ENCODE data around the gene LGR6. TPM values are rescaled to one million over a fixed set of nuclear protein-coding genes. Genes with fewer than 3 reads are reported as not detected.

The LGR6 gene
- total and polyA plus RNA-seq, 10 of the 15 experiments (the other 5 are each of a cell fraction or from before 2014, with no cell fraction given), result not detected

DNA sequence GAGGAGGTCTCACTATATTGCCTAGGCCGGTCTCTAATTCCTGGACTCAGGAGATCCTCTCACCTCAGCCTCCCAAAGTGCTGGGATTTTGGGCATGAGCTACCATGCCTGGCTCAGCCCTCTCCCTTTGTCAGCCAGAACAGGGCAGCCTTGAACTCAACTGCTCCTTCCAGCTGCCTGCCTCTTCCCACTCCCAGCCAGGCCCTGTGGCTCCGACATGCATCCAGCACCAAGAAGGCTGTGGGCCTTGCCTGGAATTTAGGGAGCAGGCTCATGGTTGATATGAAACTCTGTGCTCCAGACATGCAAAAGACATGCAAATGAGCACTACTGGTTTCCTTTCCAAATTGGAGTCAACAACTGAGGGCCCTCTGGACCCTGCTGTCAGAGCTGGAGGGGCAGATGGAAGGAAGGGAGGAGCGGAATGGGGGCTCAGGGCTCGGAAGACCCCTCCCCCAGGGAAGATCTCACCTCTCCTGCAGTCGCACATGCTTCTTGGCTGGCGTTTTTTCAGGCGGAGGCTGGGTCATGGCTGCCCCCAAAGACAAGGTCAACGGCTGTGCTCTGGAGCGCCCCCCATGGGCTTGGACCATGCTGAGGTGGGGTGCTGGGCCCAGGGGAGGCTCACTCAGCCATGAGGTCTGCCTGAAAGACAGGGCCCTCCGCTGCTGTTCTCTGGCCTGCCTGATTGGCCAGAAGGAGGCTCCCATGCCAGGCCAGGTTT is 34.6 kb upstream of the LGR6 start (continued):
- TF ChIP-seq EED (IDR thresholded peaks at IDR 0.05; ENCODE audit: low read depth) (peak; percentile 82), CHD2 (IDR thresholded peaks at IDR 0.05; ENCODE audit: borderline replicate concordance, low read depth, low read length) (peak; percentile 79; the same call in 1 of the 2 replicates), ZNF207 (IDR thresholded peaks at IDR 0.05; ENCODE audit: borderline replicate concordance) (no peak), GATAD2B (conservative IDR thresholded peaks at IDR 0.05; ENCODE audit: low read depth) (peak; percentile 61; the same call in 1 of the 2 replicates), EZH2 (IDR thresholded peaks at IDR 0.05; ENCODE audit: borderline replicate concordance, control insufficient read depth, low read depth, low read length) (no peak), RUNX3 (IDR thresholded peaks at IDR 0.05; ENCODE audit: low read length) (no peak), CHD1 (IDR thresholded peaks at IDR 0.05; ENCODE audit: low read depth, low read length) (peak; percentile 77; the same call in 1 of the 2 replicates), ZNF24 (IDR thresholded peaks at IDR 0.05) (no peak), ZNF217 (IDR thresholded peaks at IDR 0.05) (no peak), STAT1 (conservative IDR thresholded peaks at IDR 0.05) (no peak), CBFB (IDR thresholded peaks at IDR 0.05; ENCODE audit: low read depth) (no peak), DPF2 (IDR thresholded peaks at IDR 0.05) (peak; percentile 63), HDAC2 (IDR thresholded peaks at IDR 0.05) (no peak), SMAD1 (IDR thresholded peaks at IDR 0.05; ENCODE audit: low read depth, partially characterized antibody) (no peak), HDAC6 (IDR thresholded peaks at IDR 0.05; ENCODE audit: unreplicated experiment) (no peak), PAX5 (IDR thresholded peaks at IDR 0.05; ENCODE audit: borderline replicate concordance, low read depth, low read length) (0 out of 2 replicates have a peak, but pooled peaks have one; percentile 43), NR2F1 (conservative IDR thresholded peaks at IDR 0.05) (peak; percentile 84), BHLHE40 (IDR thresholded peaks at IDR 0.05; ENCODE audit: borderline replicate concordance in 1 of 2, low read depth in 2 of 2, low read length in 1 of 2) (peak; percentile 18 to 44; a peak in 1 of 4 replicates), POU2F2 (IDR thresholded peaks at IDR 0.05; ENCODE audit: borderline replicate concordance, low read depth, low read length) (peak; percentile 95; the same call in 2 of the 3 replicates), BMI1 (IDR thresholded peaks at IDR 0.05; ENCODE audit: borderline replicate concordance) (no peak), ASH2L (IDR thresholded peaks at IDR 0.05; ENCODE audit: borderline replicate concordance, low read depth) (no peak)
- TF ChIP-seq, protein P1, sequence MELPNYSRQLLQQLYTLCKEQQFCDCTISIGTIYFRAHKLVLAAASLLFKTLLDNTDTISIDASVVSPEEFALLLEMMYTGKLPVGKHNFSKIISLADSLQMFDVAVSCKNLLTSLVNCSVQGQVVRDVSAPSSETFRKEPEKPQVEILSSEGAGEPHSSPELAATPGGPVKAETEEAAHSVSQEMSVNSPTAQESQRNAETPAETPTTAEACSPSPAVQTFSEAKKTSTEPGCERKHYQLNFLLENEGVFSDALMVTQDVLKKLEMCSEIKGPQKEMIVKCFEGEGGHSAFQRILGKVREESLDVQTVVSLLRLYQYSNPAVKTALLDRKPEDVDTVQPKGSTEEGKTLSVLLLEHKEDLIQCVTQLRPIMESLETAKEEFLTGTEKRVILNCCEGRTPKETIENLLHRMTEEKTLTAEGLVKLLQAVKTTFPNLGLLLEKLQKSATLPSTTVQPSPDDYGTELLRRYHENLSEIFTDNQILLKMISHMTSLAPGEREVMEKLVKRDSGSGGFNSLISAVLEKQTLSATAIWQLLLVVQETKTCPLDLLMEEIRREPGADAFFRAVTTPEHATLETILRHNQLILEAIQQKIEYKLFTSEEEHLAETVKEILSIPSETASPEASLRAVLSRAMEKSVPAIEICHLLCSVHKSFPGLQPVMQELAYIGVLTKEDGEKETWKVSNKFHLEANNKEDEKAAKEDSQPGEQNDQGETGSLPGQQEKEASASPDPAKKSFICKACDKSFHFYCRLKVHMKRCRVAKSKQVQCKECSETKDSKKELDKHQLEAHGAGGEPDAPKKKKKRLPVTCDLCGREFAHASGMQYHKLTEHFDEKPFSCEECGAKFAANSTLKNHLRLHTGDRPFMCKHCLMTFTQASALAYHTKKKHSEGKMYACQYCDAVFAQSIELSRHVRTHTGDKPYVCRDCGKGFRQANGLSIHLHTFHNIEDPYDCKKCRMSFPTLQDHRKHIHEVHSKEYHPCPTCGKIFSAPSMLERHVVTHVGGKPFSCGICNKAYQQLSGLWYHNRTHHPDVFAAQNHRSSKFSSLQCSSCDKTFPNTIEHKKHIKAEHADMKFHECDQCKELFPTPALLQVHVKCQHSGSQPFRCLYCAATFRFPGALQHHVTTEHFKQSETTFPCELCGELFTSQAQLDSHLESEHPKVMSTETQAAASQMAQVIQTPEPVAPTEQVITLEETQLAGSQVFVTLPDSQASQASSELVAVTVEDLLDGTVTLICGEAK (IDR thresholded peaks at IDR 0.05; ENCODE audit: borderline replicate concordance), result no peak
- TF ChIP-seq, protein P2, sequence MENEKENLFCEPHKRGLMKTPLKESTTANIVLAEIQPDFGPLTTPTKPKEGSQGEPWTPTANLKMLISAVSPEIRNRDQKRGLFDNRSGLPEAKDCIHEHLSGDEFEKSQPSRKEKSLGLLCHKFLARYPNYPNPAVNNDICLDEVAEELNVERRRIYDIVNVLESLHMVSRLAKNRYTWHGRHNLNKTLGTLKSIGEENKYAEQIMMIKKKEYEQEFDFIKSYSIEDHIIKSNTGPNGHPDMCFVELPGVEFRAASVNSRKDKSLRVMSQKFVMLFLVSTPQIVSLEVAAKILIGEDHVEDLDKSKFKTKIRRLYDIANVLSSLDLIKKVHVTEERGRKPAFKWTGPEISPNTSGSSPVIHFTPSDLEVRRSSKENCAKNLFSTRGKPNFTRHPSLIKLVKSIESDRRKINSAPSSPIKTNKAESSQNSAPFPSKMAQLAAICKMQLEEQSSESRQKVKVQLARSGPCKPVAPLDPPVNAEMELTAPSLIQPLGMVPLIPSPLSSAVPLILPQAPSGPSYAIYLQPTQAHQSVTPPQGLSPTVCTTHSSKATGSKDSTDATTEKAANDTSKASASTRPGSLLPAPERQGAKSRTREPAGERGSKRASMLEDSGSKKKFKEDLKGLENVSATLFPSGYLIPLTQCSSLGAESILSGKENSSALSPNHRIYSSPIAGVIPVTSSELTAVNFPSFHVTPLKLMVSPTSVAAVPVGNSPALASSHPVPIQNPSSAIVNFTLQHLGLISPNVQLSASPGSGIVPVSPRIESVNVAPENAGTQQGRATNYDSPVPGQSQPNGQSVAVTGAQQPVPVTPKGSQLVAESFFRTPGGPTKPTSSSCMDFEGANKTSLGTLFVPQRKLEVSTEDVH (IDR thresholded peaks at IDR 0.05; ENCODE audit: low read depth, partially characterized antibody), result no peak
